Motor neuron (in vitro differentiated cells): ENCODE data around the gene TMEM266. TPM values are rescaled to one million over a fixed set of nuclear protein-coding genes. Genes with fewer than 3 reads are reported as not detected.

Source experiments
- ATAC-seq, 8 experiments: fragments of 200-7000 bp; cut with Tn5 transposase; replicated peaks in 6 of 8; 2 replicates each; pipeline ENCODE4 v1.8.0; 2021; ENCODE audit warnings: mild to moderate bottlenecking in 8 of 8, moderate library complexity in 8 of 8
- H3K27ac ChIP-seq, 2 donors: fragments of 250-450 bp; sonication (Bioruptor Pico); 2 replicates each; pipeline ENCODE4 v1.9.0; 2021; ENCODE audit warnings: antibody characterized with exemption in 2 of 2, mild to moderate bottlenecking in 2 of 2, moderate library complexity in 1 of 2
- H3K4me1 ChIP-seq, 2 donors: fragments of 250-450 bp; sonication (Bioruptor Pico); replicated peaks in 1 of 2; 2 replicates each; pipeline ENCODE4 v1.6.1; 2021; ENCODE audit warnings: antibody characterized with exemption in 2 of 2, mild to moderate bottlenecking in 2 of 2, moderate library complexity in 1 of 2
- H3K4me3 ChIP-seq, 5 donors: fragments of 250-450 bp; sonication (Bioruptor Pico); 2 replicates each; pipeline ENCODE4 v1.9.0; 2021; ENCODE audit warnings: antibody characterized with exemption in 5 of 5, mild to moderate bottlenecking in 5 of 5, moderate library complexity in 4 of 5
- WGBS, 10 experiments: fragments of 450-650 bp; shearing (Covaris generic); methylation state at CpG; one replicate each; pipeline ENCODE4 v1.0.0; 2022; 5-methylcytosine and 5-hydroxymethylcytosine counted together
- in situ Hi-C, 9 experiments: fragments of 400-800 bp; cut with MboI; loops; one replicate each; pipeline ENCODE4 v1.15.0; 2021; ENCODE audit warnings: low sequenced_read_pairs in 9 of 9, low pct_unique_long_range_greater_than_20kb in 2 of 9; ENCODE audit not compliant: unreplicated experiment in 9 of 9
- total RNA-seq, 8 experiments: library from RNA; unstranded; fragments of 300-600 nt; gene quantifications; 2 replicates each; pipeline versions ENCODE4 v1.2.3 to v1.2.4, GENCODE V29; 2022

TMEM266 gene
- total RNA-seq, 8 experiments from 2014 or later: 0.88 to 3.9 (median 2.1) TPM

DNA sequence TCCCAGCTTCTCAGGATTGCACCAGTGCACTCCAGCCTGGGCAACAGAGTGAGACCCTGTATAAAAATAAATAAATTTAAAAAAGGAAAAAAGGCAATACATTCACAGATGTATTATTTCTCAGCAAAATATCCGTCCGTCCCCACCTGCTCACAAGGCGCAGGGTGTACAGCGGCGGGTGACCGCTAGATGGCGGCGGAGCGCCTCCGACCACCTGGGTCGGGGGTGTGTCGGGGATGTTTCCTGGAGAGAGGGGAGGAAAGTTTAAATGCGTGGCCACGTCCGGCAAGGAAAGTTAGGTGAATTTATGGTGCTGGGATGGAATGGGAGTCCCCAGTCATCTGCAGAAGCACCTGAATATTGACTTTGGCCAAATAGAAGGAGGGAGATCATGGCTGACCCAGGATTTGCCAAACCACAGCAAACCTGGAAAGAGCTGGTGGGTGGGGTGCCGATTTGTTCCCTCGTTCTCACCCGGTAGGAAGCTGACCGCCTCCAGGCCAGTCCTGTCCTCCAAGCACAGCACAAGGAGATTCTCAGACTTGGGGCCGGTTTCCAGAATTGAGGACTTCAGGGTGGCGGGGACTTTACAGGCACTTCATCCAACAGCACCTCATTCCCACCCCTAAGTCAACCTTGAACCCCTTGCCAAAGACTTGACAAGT, 88.3 kb downstream of the TMEM266 start:
- WGBS, 10 experiments: 0 to 60% (median 5%) methylated on average over 1 to 9 of the region's 21 CpGs; no CpG with 5 or more reads in 3 of the 10 experiments
- Histone ChIP-seq H3K4me3 (no peak overlapping the region), H3K4me1 (peaks cover 0 to 5% of the 10 kb centered on the region in 2 donors), H3K27ac (no peak overlapping the region)
- in situ Hi-C loops: loop anchor here in 1 of 9 experiments (25.0 kb wide), 1 partner anchor 336 kb away; no protein-coding TSS in a partner anchor
- ATAC-seq: peak; percentile 31 to 75 (median 66)

GRCh38 chr15:76149291-76149915, 89.6 kb downstream of the TMEM266 start:
- ATAC-seq: no peak
- Histone ChIP-seq H3K4me3 (no peak overlapping the region), H3K27ac (no peak overlapping the region), H3K4me1 (no peaks in the 10 kb centered on the region)
- WGBS, 10 experiments: 0 to 80% (median 42%) methylated on average over 1 to 4 of the region's 4 CpGs
- in situ Hi-C loops: loop anchor here in 1 of 9 experiments (25.0 kb wide), 1 partner anchor 337 kb away; no protein-coding TSS in a partner anchor

DNA sequence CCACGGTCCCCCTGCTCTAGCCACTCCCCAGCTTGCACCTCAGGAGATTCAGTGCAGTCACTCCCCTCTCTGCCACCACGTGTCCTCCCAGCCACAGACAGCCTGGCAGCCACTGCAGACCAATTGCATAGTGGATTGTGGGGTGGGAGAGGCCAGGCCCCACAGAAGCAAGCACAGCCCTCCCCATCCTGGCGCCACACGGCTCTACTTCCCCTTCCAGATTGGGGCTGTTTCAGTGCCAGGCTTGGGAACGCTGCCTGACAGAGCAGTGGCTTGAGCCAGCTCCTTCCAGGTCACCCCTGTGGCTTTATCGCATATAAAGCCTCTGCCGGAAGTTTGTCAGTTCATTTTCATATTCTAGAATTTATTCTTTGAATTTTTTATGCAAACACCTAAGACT, 90.7 kb downstream of the TMEM266 start:
- peak; percentile 26 to 68 (median 52) for ATAC-seq
- 43 to 75% (median 54%) methylated on average over 1 to 4 of the region's 7 CpGs; no CpG with 5 or more reads in 7 of the 10 experiments for WGBS, 10 experiments
- H3K27ac ChIP-seq: no peak overlapping the region
- in situ Hi-C loops: loop anchor here in 1 of 9 experiments (10.0 kb wide), 1 partner anchor 96 kb away; the partner anchor contains the start of gene TMEM266
- H3K4me1 ChIP-seq: no peaks in the 10 kb centered on the region
- no peak overlapping the region for H3K4me3 ChIP-seq

DNA sequence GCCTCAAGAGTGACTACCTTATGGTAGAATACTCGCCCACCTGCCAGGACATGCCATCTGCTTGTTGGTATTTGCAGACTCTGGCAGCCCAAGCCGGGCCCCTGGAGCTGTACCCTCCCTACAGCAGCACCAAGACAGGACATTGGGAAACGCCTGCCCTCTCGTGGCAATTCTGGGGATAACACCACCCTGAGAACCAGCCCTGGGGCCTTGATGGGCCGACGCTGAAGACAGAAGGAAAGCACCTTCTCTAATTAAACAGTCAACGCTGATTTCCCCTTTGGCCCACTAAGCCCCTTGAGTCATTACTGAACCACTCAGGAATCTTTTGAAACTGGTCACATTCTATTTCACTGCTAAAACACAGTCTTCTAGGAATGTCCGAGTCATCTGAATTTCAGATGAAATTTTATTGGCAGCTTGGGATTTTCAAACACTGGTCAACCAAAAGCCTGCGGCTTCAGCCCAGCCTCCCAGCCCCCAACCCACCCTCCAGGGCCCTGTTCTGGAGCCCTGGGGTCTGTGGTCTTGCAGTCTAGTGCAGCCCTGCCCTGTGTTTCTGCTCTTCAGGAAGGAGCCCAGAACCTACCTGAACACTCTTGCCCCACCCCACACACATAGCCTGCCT, 91.3 kb downstream of the TMEM266 start:
- WGBS, 10 experiments: 0 to 24% (median 0%) methylated on average over 1 to 6 of the region's 9 CpGs; no CpG with 5 or more reads in 4 of the 10 experiments
- Histone ChIP-seq H3K4me1 (no peaks in the 10 kb centered on the region), H3K4me3 (no peak overlapping the region), H3K27ac (no peak overlapping the region)
- in situ Hi-C loops: loop anchor here in 1 of 9 experiments (10.0 kb wide), 1 partner anchor 96 kb away; the partner anchor contains the start of gene TMEM266
- peak; percentile 63 to 89 (median 82) for ATAC-seq

GRCh38 chr15:76151599-76151974, 91.8 kb downstream of the TMEM266 start:
- H3K27ac ChIP-seq: no peak overlapping the region
- no peaks in the 10 kb centered on the region for H3K4me1 ChIP-seq
- no peak overlapping the region for H3K4me3 ChIP-seq
- 40 to 100% (median 98%) methylated on average over 1 to 6 of the region's 8 CpGs; no CpG with 5 or more reads in 2 of the 10 experiments for WGBS, 10 experiments
- in situ Hi-C loops: loop anchor here in 1 of 9 experiments (10.0 kb wide), 1 partner anchor 97 kb away; the partner anchor contains the start of gene TMEM266
- no peak for ATAC-seq

- in situ Hi-C loops: loop anchor here in 1 of 9 experiments (10.0 kb wide), 1 partner anchor 97 kb away; the partner anchor contains the start of gene TMEM266
- no peak overlapping the region for H3K27ac ChIP-seq
- H3K4me1 ChIP-seq: no peaks in the 10 kb centered on the region
- no peak for ATAC-seq
- no peak overlapping the region for H3K4me3 ChIP-seq
- WGBS, 10 experiments: 50 to 100% (median 80%) methylated on average over 1 of the region's 7 CpGs; no CpG with 5 or more reads in 7 of the 10 experiments
Observed at GRCh38 chr15:76152197-76152596, 92.4 kb downstream of the TMEM266 start.

GRCh38 chr15:76153241-76154197, 93.7 kb downstream of the TMEM266 start:
- Histone ChIP-seq H3K4me1 (peaks cover 0 to 2% of the 10 kb centered on the region in 2 donors), H3K4me3 (no peak overlapping the region), H3K27ac (no peak overlapping the region)
- WGBS, 10 experiments: 62 to 95% (median 80%) methylated on average over 1 to 14 of the region's 24 CpGs
- no peak for ATAC-seq
- in situ Hi-C loops: loop anchor here in 1 of 9 experiments (10.0 kb wide), 1 partner anchor 99 kb away; the partner anchor contains the start of gene TMEM266

DNA sequence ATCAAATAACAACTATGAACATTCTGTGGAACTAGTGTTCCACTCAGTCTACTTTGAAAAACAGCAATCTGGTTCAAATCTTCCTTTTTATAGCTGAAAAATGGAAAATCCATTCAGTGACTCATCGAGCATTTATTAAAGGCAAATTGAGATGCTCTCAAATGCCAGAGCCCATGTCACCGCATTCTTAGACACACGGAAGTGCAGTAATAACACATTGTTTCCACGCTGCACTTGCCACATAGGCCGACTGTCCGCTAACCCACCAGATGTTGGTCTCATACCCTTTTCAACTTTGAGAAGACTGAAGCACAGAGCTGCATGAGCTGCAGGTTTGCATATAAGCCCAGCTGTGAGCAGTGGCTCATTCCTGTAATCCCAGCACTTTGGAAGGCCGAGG, 95.9 kb downstream of the TMEM266 start:
- Histone ChIP-seq H3K27ac (no peak overlapping the region), H3K4me1 (peaks cover 0 to 2% of the 10 kb centered on the region in 2 donors), H3K4me3 (no peak overlapping the region)
- ATAC-seq: peak in 4 of 8 experiments; percentile 10 to 74 (median 62)
- 4 to 100% (median 85%) methylated on average over 2 to 7 of the region's 7 CpGs; no CpG with 5 or more reads in 2 of the 10 experiments for WGBS, 10 experiments
- in situ Hi-C loops: loop anchor here in 1 of 9 experiments (10.0 kb wide), 1 partner anchor 101 kb away; the partner anchor contains the start of gene TMEM266

- ATAC-seq: no peak
- peaks cover 20 to 25% of the 10 kb centered on the region in 2 donors for H3K4me1 ChIP-seq
- in situ Hi-C loops: loop anchor here in 1 of 9 experiments (10.0 kb wide), 1 partner anchor 103 kb away; the partner anchor contains the start of gene TMEM266
Observed at GRCh38 chr15:76158226-76158625, 98.4 kb downstream of the TMEM266 start.

GRCh38 chr15:76158815-76159214, 99.0 kb downstream of the TMEM266 start:
- in situ Hi-C loops: loop anchor here in 1 of 9 experiments (10.0 kb wide), 1 partner anchor 104 kb away; the partner anchor contains the start of gene TMEM266
- no peak overlapping the region for H3K27ac ChIP-seq
- no peak for ATAC-seq
- WGBS, 10 experiments: 50 to 91% (median 71%) methylated on average over 1 to 3 of the region's 5 CpGs; no CpG with 5 or more reads in 6 of the 10 experiments
- no peak overlapping the region for H3K4me3 ChIP-seq
- H3K4me1 ChIP-seq: peaks cover 26 to 31% of the 10 kb centered on the region in 2 donors

More at GRCh38 chr15:76158226-76158625, 98.4 kb downstream of the TMEM266 start:
- Histone ChIP-seq H3K4me3 (no peak overlapping the region), H3K27ac (no peak overlapping the region)
- 65 to 100% (median 79%) methylated on average over 1 to 10 of the region's 10 CpGs; no CpG with 5 or more reads in 2 of the 10 experiments for WGBS, 10 experiments

DNA sequence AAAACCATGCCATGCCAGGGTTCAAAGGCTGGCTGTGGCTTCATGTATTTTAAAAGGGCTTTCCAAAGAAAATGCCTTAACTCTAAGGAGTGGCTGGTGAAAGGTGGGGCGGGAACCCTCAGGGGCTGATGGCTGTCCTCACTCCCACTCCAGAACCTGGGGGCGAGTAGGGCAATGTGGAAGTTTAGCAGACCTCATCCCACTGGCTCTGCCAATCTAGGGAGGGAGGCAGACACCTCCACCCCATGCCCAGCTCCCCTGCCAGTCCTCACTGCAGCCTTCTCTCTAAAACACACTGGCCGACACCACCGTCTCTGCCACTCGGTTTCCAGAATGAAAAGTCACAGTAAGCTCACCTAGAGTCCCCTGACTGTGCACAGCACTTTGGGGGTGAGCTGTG, 99.5 kb downstream of the TMEM266 start:
- ATAC-seq: no peak

More for the DNA sequence above, 99.5 kb downstream of the TMEM266 start:
- H3K4me1 ChIP-seq: peaks cover 28 to 31% of the 10 kb centered on the region in 2 donors
- H3K4me3 ChIP-seq: no peak overlapping the region
- in situ Hi-C loops: loop anchor here in 1 of 9 experiments (10.0 kb wide), 1 partner anchor 104 kb away; the partner anchor contains the start of gene TMEM266
- H3K27ac ChIP-seq: no peak overlapping the region
- WGBS, 10 experiments: 60 to 100% (median 100%) methylated on average over 1 to 5 of the region's 5 CpGs; no CpG with 5 or more reads in 5 of the 10 experiments
